GM12891 (cell line): ENCODE data around the gene ZNF581.

Experiments used
- PAX5 ChIP-seq: IDR thresholded peaks from 2 replicates; pipeline ENCODE4 v1.6.1; 2011; ENCODE audit warnings: low read length, moderate library complexity, mild to moderate bottlenecking; ENCODE audit not compliant: insufficient read depth, severe bottlenecking
- POLR2A ChIP-seq: IDR thresholded peaks from 2 replicates; pipeline ENCODE4 v1.6.1; 2011; ENCODE audit warnings: low read depth, low read length, control low read depth

GRCh38 chr19:55643887-55644176 lies 383 bp downstream of the ZNF581 start:
- TF ChIP-seq POLR2A, result no peak
- TF ChIP-seq PAX5, result no peak
